DOHH2 (cell line): ENCODE results near the gene PLAGL1.

ENCODE experiments used
- H3F3A ChIP-seq: fragments of 200-600 bp; sonication (generic), shearing (Covaris generic); 2 replicates; pipeline ENCODE4 v1.6.0; 2016; ENCODE audit warnings: antibody characterized with exemption, mild to moderate bottlenecking; ENCODE audit not compliant: control insufficient read depth, insufficient read depth
- H3K27ac ChIP-seq: fragments of 200-600 bp; sonication (generic); 2 replicates; pipeline ENCODE4 v1.5.1; 2014; ENCODE audit warnings: low read depth, mild to moderate bottlenecking, low read length, moderate library complexity
- H3K27me3 ChIP-seq: fragments of 200-600 bp; sonication (generic); 2 replicates; pipeline ENCODE4 v1.6.1; 2014; ENCODE audit warnings: mild to moderate bottlenecking, low read length, mixed read lengths; ENCODE audit not compliant: control insufficient read depth
- H3K36me3 ChIP-seq: fragments of 200-600 bp; sonication (generic); 2 replicates; pipeline ENCODE4 v1.6.1; 2014; ENCODE audit warnings: mild to moderate bottlenecking, low read length, moderate library complexity, mixed read lengths; ENCODE audit not compliant: control insufficient read depth
- H3K4me1 ChIP-seq: fragments of 200-600 bp; sonication (generic); 2 replicates; pipeline ENCODE4 v1.6.1; 2014; ENCODE audit warnings: mild to moderate bottlenecking, low read length, mixed read lengths; ENCODE audit not compliant: control insufficient read depth
- H3K4me2 ChIP-seq: fragments of 200-600 bp; sonication (generic); 2 replicates; pipeline ENCODE4 v1.6.0; 2014; ENCODE audit warnings: mild to moderate bottlenecking, low read length, moderate library complexity
- H3K4me3 ChIP-seq: fragments of 200-600 bp; sonication (generic); 2 replicates; pipeline ENCODE4 v1.5.1; 2014; ENCODE audit warnings: mild to moderate bottlenecking, low read length, mixed read lengths
- H3K79me2 ChIP-seq: fragments of 200-600 bp; sonication (generic); 2 replicates; pipeline ENCODE4 v1.6.1; 2014; ENCODE audit warnings: mild to moderate bottlenecking, low read length, mixed read lengths; ENCODE audit not compliant: control insufficient read depth
- H3K9me2 ChIP-seq: fragments of 200-600 bp; sonication (generic); replicated peaks from 2 replicates; pipeline ENCODE4 v1.6.1; 2014; ENCODE audit warnings: mild to moderate bottlenecking, low read length, mixed read lengths; ENCODE audit not compliant: control insufficient read depth
- H3K9me3 ChIP-seq: fragments of 200-600 bp; sonication (generic); 2 replicates; pipeline ENCODE4 v1.6.1; 2014; ENCODE audit warnings: antibody characterized with exemption, low read length, mixed read lengths; ENCODE audit not compliant: control insufficient read depth, insufficient read depth
- H4K20me1 ChIP-seq: fragments of 200-600 bp; sonication (generic); 2 replicates; pipeline ENCODE4 v1.6.0; 2014; ENCODE audit warnings: low read depth, mild to moderate bottlenecking, antibody characterized with exemption, low read length, moderate library complexity; ENCODE audit not compliant: control insufficient read depth, insufficient read depth
- CTCF ChIP-seq: fragments of 200-600 bp; sonication (generic); IDR thresholded peaks from one replicate; pipeline ENCODE4 v1.5.1; 2014; ENCODE audit warnings: antibody characterized with exemption, mild to moderate bottlenecking, low read depth, low read length; ENCODE audit not compliant: poor library complexity, severe bottlenecking
- EZH2phosphoT487 ChIP-seq: fragments of 200-600 bp; sonication (generic); IDR thresholded peaks from 2 replicates; pipeline ENCODE4 v1.6.1; 2017; ENCODE audit warnings: borderline replicate concordance, mild to moderate bottlenecking, antibody characterized with exemption, low read length, moderate library complexity, mixed read lengths

The PLAGL1 gene

GRCh38 chr6:144036835-144037195, 28.8 kb upstream of the PLAGL1 start:
- Histone ChIP-seq H4K20me1 (no peaks in the 10 kb centered on the region), H3K79me2 (no peaks in the 10 kb centered on the region), H3K4me1 (no peaks in the 10 kb centered on the region), H3F3A (no peaks in the 10 kb centered on the region), H3K36me3 (no peaks in the 10 kb centered on the region), H3K4me2 (no peak overlapping the region), H3K9me3 (no peaks in the 10 kb centered on the region), H3K27ac (no peak overlapping the region), H3K4me3 (no peak overlapping the region), H3K9me2 (no peaks in the 10 kb centered on the region), H3K27me3 (no peaks in the 10 kb centered on the region)
- TF ChIP-seq EZH2phosphoT487 (no peak), CTCF (no peak)

- Histone ChIP-seq H3K27me3 (no peaks in the 10 kb centered on the region), H3K4me2 (no peak overlapping the region), H3K27ac (no peak overlapping the region), H3K4me1 (no peaks in the 10 kb centered on the region), H3K79me2 (no peaks in the 10 kb centered on the region), H3K36me3 (no peaks in the 10 kb centered on the region), H3K9me2 (no peaks in the 10 kb centered on the region), H3K4me3 (no peak overlapping the region), H3K9me3 (no peaks in the 10 kb centered on the region), H3F3A (no peaks in the 10 kb centered on the region), H4K20me1 (no peaks in the 10 kb centered on the region)
- no peak for TF ChIP-seq EZH2phosphoT487
- no peak for TF ChIP-seq CTCF
Observed at GRCh38 chr6:144036064-144036834, 28.2 kb upstream of the PLAGL1 start.

- Histone ChIP-seq H3K36me3 (no peaks in the 10 kb centered on the region), H3K79me2 (no peaks in the 10 kb centered on the region), H3K4me1 (no peaks in the 10 kb centered on the region), H3K4me2 (no peak overlapping the region), H3K9me3 (no peaks in the 10 kb centered on the region), H3K4me3 (no peak overlapping the region), H4K20me1 (no peaks in the 10 kb centered on the region), H3F3A (no peaks in the 10 kb centered on the region), H3K27ac (no peak overlapping the region), H3K9me2 (no peaks in the 10 kb centered on the region), H3K27me3 (no peaks in the 10 kb centered on the region)
- no peak for TF ChIP-seq CTCF
- TF ChIP-seq EZH2phosphoT487, result no peak
Observed at GRCh38 chr6:144035416-144035815, 27.4 kb upstream of the PLAGL1 start.
